SK-N-SH (cell line): ENCODE data around the gene HPCAL1. TPM values are rescaled to one million over a fixed set of nuclear protein-coding genes. Genes with fewer than 3 reads are reported as not detected.

Source experiments
- CTCF ChIA-PET: fragments of 300-600, 350-600 bp; formaldehyde crosslinking; extraction: SDS; loops from one replicate; lab custom pipeline; 2021; lab: Yijun Ruan, JAX
- POLR2A ChIA-PET: fragments of 350-600 bp; sonication (Branson Sonifier 250); formaldehyde crosslinking; extraction: SDS; loops from one replicate; lab custom pipeline; 2020; ENCODE audit warnings: antibody characterized with exemption, inconsistent platforms; lab: Yijun Ruan, JAX
- DNase-seq: peaks from one replicate; pipeline ENCODE4 v3.0.0; 2012
- H2AFZ ChIP-seq: fragments of 200-600 bp; sonication (generic); 2 replicates; pipeline ENCODE4 v1.8.1; 2016; ENCODE audit warnings: antibody characterized with exemption, mild to moderate bottlenecking, low read depth
- H3F3A ChIP-seq: fragments of 200-600 bp; sonication (generic); replicated peaks from 2 replicates; pipeline ENCODE3; 2016; ENCODE audit warnings: antibody characterized with exemption, mild to moderate bottlenecking; ENCODE audit not compliant: insufficient read depth
- H3K27ac ChIP-seq, 2 experiments: fragments of 200-500 bp in 1 of 2; fragments of 200-600 bp in 1 of 2; sonication (Bioruptor generic) in 1 of 2; sonication (generic), shearing (Covaris generic) in 1 of 2; 2 replicates each; pipeline versions ENCODE4 v1.5.1 to v1.6.1; 2014 to 2016; ENCODE audit warnings: low read depth in 2 of 2, inconsistent platforms in 1 of 2, low read length in 1 of 2, mild to moderate bottlenecking in 1 of 2, mixed read lengths in 1 of 2
- H3K27me3 ChIP-seq: fragments of 200-600 bp; sonication (generic), shearing (Covaris generic); 2 replicates; pipeline ENCODE4 v1.6.1; 2016; ENCODE audit warnings: mixed run types; ENCODE audit not compliant: insufficient read depth
- H3K36me3 ChIP-seq, 2 experiments: fragments of 200-500 bp in 1 of 2; fragments of 200-600 bp in 1 of 2; sonication (Bioruptor generic) in 1 of 2; sonication (generic) in 1 of 2; replicated peaks in 1 of 2; 2 replicates each; pipeline versions ENCODE3 to v1.5.1; 2014 to 2016; ENCODE audit warnings: low read length in 1 of 2, mild to moderate bottlenecking in 1 of 2; ENCODE audit not compliant: insufficient read depth in 2 of 2, control insufficient read depth in 1 of 2
- H3K4me1 ChIP-seq, 2 experiments: fragments of 200-500 bp in 1 of 2; fragments of 200-600 bp in 1 of 2; sonication (Bioruptor generic) in 1 of 2; sonication (generic), shearing (Covaris generic) in 1 of 2; 2 replicates each; pipeline versions ENCODE4 v1.5.1 to v1.6.1; 2014 to 2016; ENCODE audit warnings: low read depth in 1 of 2, low read length in 1 of 2, mixed run types in 1 of 2; ENCODE audit not compliant: insufficient read depth in 2 of 2, control insufficient read depth in 1 of 2
- H3K4me2 ChIP-seq: fragments of 200-600 bp; sonication (generic), shearing (Covaris generic); 2 replicates; pipeline ENCODE4 v1.6.1; 2017; ENCODE audit warnings: mixed run types
- H3K4me3 ChIP-seq, 2 experiments: fragments of 200-500 bp in 1 of 2; fragments of 200-600 bp in 1 of 2; sonication (Bioruptor generic) in 1 of 2; sonication (generic), shearing (Covaris generic) in 1 of 2; 2 replicates each; pipeline versions ENCODE4 v1.5.1 to v1.8.1; 2014 to 2016; ENCODE audit warnings: low read depth in 2 of 2, inconsistent platforms in 1 of 2, low read length in 1 of 2, mild to moderate bottlenecking in 1 of 2, mixed read lengths in 1 of 2, moderate library complexity in 1 of 2
- H3K79me2 ChIP-seq: fragments of 200-600 bp; sonication (generic); 2 replicates; pipeline ENCODE4 v1.8.1; 2017; ENCODE audit warnings: mild to moderate bottlenecking; ENCODE audit not compliant: insufficient read depth
- H3K9ac ChIP-seq: fragments of 200-600 bp; sonication (generic); 2 replicates; pipeline ENCODE4 v1.6.1; 2017; ENCODE audit warnings: mixed run types
- H3K9me2 ChIP-seq: fragments of 200-600 bp; sonication (generic); 2 replicates; pipeline ENCODE4 v1.6.1; 2017; ENCODE audit warnings: mixed run types
- H3K9me3 ChIP-seq: fragments of 200-600 bp; sonication (generic); 2 replicates; pipeline ENCODE4 v1.6.1; 2017; ENCODE audit warnings: mixed run types, mild to moderate bottlenecking, moderate library complexity
- H4K20me1 ChIP-seq: fragments of 200-600 bp; sonication (generic); 2 replicates; pipeline ENCODE4 v1.6.1; 2017; ENCODE audit warnings: mild to moderate bottlenecking, mixed run types; ENCODE audit not compliant: insufficient read depth
- CHD2 ChIP-seq: fragments of 150-350 bp; IDR thresholded peaks from 2 replicates; pipeline ENCODE4 v1.6.1; 2018; ENCODE audit warnings: low read length; ENCODE audit not compliant: partially characterized antibody
- EZH2phosphoT487 ChIP-seq: fragments of 200-600 bp; sonication (generic); IDR thresholded peaks from 2 replicates; pipeline ENCODE4 v1.6.1; 2017; ENCODE audit warnings: low read depth, mixed run types, mild to moderate bottlenecking, antibody characterized with exemption, moderate library complexity, borderline replicate concordance
- FOSL2 ChIP-seq: IDR thresholded peaks from 2 replicates; pipeline ENCODE4 v1.4.0; 2012; ENCODE audit warnings: low read depth, mild to moderate bottlenecking, moderate library complexity, borderline replicate concordance
- FOXM1 ChIP-seq: IDR thresholded peaks from 2 replicates; pipeline ENCODE4 v1.4.0; 2012; ENCODE audit warnings: low read depth, mild to moderate bottlenecking
- GABPA ChIP-seq: IDR thresholded peaks from 2 replicates; pipeline ENCODE4 v1.4.0; 2012; ENCODE audit warnings: low read depth, mild to moderate bottlenecking
- JUND ChIP-seq: IDR thresholded peaks from 2 replicates; pipeline ENCODE4 v1.4.0; 2012
- MAX ChIP-seq: IDR thresholded peaks from 2 replicates; pipeline ENCODE4 v1.4.0; 2012; ENCODE audit warnings: low read depth
- MXI1 ChIP-seq: IDR thresholded peaks from 2 replicates; pipeline ENCODE4 v1.6.1; 2012; ENCODE audit warnings: mild to moderate bottlenecking, low read depth, low read length, improper control_type of control experiment
- NRF1 ChIP-seq: IDR thresholded peaks from 2 replicates; pipeline ENCODE4 v1.6.1; 2012; ENCODE audit warnings: low read depth, mild to moderate bottlenecking, low read length
- POLR2AphosphoS5 ChIP-seq: IDR thresholded peaks from 2 replicates; pipeline ENCODE4 v1.6.1; 2012; ENCODE audit warnings: low read depth, low read length
- RCOR1 ChIP-seq: fragments of 150-350 bp; IDR thresholded peaks from 2 replicates; pipeline ENCODE4 v1.6.1; 2017; ENCODE audit warnings: antibody characterized with exemption, low read length
- SIN3A ChIP-seq: IDR thresholded peaks from 2 replicates; pipeline ENCODE4 v1.6.1; 2012; ENCODE audit warnings: low read depth, mild to moderate bottlenecking, low read length, moderate library complexity, borderline replicate concordance
- SMC3 ChIP-seq: IDR thresholded peaks from 2 replicates; pipeline ENCODE4 v1.6.1; 2012; ENCODE audit warnings: low read depth, low read length, improper control_type of control experiment
- TEAD4 ChIP-seq: IDR thresholded peaks from 2 replicates; pipeline ENCODE4 v1.4.0; 2012; ENCODE audit warnings: mild to moderate bottlenecking, borderline replicate concordance; ENCODE audit not compliant: insufficient read depth
- USF2 ChIP-seq: fragments of 150-350 bp; IDR thresholded peaks from 2 replicates; pipeline ENCODE4 v1.6.1; 2017; ENCODE audit warnings: antibody characterized with exemption, low read length, low read depth, borderline replicate concordance
- YY1 ChIP-seq: IDR thresholded peaks from 2 replicates; pipeline ENCODE4 v1.4.0; 2012; ENCODE audit warnings: low read depth, mild to moderate bottlenecking
- ZBTB33 ChIP-seq: IDR thresholded peaks from 2 replicates; pipeline ENCODE4 v1.4.0; 2012; ENCODE audit warnings: low read depth, borderline replicate concordance
- WGBS: methylation state at CpG from one replicate; pipeline ENCODE4 v1.1.6; 2017; ENCODE audit warnings: low lambda C conversion rate; 5-methylcytosine and 5-hydroxymethylcytosine counted together
- polyA plus RNA-seq, 3 experiments: library from polyadenylated mRNA; depleted of rRNA; stranded (reverse); fragments of >200 nt; gene quantifications; 2 replicates each; pipeline ENCODE4 v1.2.3, GENCODE V29; 2012
- TF ChIP-seq, protein P1 (sequence below): IDR thresholded peaks from 2 replicates; pipeline ENCODE4 v1.6.1; 2012; ENCODE audit warnings: mild to moderate bottlenecking, low read depth, low read length, moderate library complexity

HPCAL1 gene
- polyA plus RNA-seq, 1 of the 3 experiments (the other 2 are of a cell fraction): 77.0 TPM

GRCh38 chr2:10362898-10363454 lies 60.3 kb downstream of the HPCAL1 start:
- Histone ChIP-seq H4K20me1 (no peaks in the 10 kb centered on the region), H3K9ac (no peak overlapping the region), H3K4me1 (peaks cover 10 to 67% of the 10 kb centered on the region in 2 experiments; a peak in 2 of 4 replicates), H3K27me3 (no peaks in the 10 kb centered on the region), H3K9me2 (no peaks in the 10 kb centered on the region), H3K79me2 (no peaks in the 10 kb centered on the region), H2AFZ (no peak overlapping the region), H3K4me3 (no peak overlapping the region), H3K9me3 (no peaks in the 10 kb centered on the region), H3K27ac (peak overlapping the region in 1 of 2 experiments; percentile 69; a peak in 2 of 4 replicates), H3K36me3 (no peaks in the 10 kb centered on the region), H3K4me2 (no peak overlapping the region), H3F3A (no peaks in the 10 kb centered on the region)
- no peak for TF ChIP-seq USF2
- TF ChIP-seq YY1: no peak
- no peak for TF ChIP-seq MXI1
- no peak for TF ChIP-seq TEAD4
- no peak for TF ChIP-seq SMC3
- TF ChIP-seq NRF1: no peak
- TF ChIP-seq SIN3A: no peak
- no peak for TF ChIP-seq JUND
- TF ChIP-seq ZBTB33: no peak
- TF ChIP-seq FOXM1: no peak
- CTCF ChIA-PET: interaction anchor here (0.7 to 3.7 kb wide), 8 partner anchors 19 to 72 kb away, joined by 3 to 20 read pairs (median 8); partner anchors contain the start of gene HPCAL1
- 93% methylated on average over 7 of the region's 8 CpGs for WGBS
- POLR2A ChIA-PET: no interaction called here
- DNase-seq: no peak

DNA sequence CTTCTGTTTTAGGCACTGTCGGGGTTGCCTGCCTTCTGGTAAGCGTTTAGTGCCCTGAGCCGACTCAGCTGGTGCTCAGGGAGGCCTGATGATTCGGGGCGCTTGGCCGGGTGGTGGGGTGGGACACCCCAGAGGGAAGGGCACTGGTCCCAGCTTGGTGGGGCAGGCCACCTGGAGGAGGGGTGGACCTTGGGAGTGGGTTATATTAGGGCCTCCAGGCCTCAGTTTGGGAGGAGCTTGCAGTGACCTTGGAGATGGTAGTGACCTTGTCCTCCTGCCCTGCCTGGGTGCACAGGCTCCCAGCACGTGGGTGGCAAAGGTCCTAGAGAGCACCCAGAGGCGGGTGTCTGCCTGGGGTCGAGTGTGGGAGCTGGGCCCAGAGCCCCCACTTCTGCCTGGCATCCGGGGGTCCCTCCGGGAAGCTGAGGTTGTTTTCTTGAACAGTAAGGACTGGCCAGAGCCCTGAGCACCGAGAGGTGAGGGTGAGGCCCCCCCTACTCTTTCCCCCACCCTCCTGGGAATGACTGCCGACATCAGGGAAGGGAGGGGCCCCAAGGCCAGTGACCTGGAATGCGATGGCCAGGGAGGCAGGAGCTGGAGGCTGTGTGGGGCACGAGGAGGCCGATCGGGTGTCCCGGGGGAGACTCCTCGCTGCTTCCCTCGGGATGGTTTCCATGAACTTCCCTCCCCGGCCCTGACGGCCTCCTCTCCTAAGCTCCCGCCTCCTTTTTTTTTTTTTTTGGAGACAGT lies 61.3 kb downstream of the HPCAL1 start:
- Histone ChIP-seq H3K4me2 (no peak overlapping the region), H3K9ac (no peak overlapping the region), H4K20me1 (no peaks in the 10 kb centered on the region; the same call in 1 of the 2 replicates), H3K9me3 (no peaks in the 10 kb centered on the region), H2AFZ (no peak overlapping the region), H3K9me2 (no peaks in the 10 kb centered on the region)
- CTCF ChIA-PET: interaction anchor here (0.6 to 3.7 kb wide), 9 partner anchors 10 to 152 kb away, joined by 3 to 20 read pairs (median 7); partner anchors contain the start of gene HPCAL1
- POLR2A ChIA-PET: no interaction called here
- no peak for DNase-seq
- TF ChIP-seq EZH2phosphoT487 (no peak), POLR2AphosphoS5 (no peak), MAX (no peak), NRF1 (no peak), RCOR1 (no peak), FOSL2 (no peak), YY1 (no peak), CHD2 (no peak), GABPA (no peak)
- TF ChIP-seq, protein P1, sequence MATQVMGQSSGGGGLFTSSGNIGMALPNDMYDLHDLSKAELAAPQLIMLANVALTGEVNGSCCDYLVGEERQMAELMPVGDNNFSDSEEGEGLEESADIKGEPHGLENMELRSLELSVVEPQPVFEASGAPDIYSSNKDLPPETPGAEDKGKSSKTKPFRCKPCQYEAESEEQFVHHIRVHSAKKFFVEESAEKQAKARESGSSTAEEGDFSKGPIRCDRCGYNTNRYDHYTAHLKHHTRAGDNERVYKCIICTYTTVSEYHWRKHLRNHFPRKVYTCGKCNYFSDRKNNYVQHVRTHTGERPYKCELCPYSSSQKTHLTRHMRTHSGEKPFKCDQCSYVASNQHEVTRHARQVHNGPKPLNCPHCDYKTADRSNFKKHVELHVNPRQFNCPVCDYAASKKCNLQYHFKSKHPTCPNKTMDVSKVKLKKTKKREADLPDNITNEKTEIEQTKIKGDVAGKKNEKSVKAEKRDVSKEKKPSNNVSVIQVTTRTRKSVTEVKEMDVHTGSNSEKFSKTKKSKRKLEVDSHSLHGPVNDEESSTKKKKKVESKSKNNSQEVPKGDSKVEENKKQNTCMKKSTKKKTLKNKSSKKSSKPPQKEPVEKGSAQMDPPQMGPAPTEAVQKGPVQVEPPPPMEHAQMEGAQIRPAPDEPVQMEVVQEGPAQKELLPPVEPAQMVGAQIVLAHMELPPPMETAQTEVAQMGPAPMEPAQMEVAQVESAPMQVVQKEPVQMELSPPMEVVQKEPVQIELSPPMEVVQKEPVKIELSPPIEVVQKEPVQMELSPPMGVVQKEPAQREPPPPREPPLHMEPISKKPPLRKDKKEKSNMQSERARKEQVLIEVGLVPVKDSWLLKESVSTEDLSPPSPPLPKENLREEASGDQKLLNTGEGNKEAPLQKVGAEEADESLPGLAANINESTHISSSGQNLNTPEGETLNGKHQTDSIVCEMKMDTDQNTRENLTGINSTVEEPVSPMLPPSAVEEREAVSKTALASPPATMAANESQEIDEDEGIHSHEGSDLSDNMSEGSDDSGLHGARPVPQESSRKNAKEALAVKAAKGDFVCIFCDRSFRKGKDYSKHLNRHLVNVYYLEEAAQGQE: no peak
- TF ChIP-seq, all 33 proteins: peak for 0
- WGBS: 91% methylated on average over 21 of the region's 23 CpGs
- Histone ChIP-seq H3F3A (no peaks in the 10 kb centered on the region), H3K27me3 (no peaks in the 10 kb centered on the region), H3K36me3 (no peaks in the 10 kb centered on the region), H3K27ac (no peak overlapping the region; a peak in 1 of 4 replicates), H3K79me2 (no peaks in the 10 kb centered on the region), H3K4me3 (no peak overlapping the region), H3K4me1 (peaks cover 10 to 66% of the 10 kb centered on the region in 2 experiments; a peak in 2 of 4 replicates)
